ENCODE results near the gene ARL2BP.
"Not testable (repeated sequence)": the region's sequence is repeated elsewhere in the genome, so short reads cannot be mapped to it uniquely, and the experiment has no call there.

The ARL2BP gene

DNA sequence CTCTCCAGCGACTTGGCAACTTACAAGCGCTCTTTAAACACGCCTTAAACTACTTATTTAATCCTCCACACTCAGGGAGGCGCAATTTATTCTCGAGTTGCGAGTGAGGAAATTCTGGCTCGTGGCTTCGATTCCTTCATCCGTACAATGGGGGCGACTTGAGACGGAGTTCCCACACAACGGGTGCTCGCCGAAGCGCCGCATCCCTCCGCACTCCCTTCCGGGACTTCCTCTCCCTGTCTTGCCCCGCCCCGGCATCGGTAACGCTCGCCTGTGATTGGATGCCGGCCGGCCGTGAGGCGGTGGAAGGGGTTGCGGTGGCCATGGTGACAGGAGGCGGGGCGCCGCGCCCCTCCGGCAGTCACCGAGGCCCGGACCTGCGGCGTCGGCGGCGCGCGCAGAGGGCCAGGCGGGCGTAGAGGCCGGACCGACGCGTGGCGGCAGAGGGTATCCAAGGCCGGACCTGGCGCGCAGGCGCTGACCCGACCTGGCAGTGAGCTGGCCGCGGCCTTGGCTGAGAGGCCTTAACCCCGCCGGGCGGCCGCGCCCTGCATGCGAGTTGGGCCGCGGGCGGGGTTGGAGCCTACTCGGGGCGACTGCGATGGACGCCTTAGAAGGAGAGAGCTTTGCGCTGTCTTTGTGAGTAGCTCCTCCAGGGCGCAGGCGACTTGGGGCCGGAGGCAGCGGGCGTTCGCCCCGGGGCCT is at the start of gene ARL2BP:
Gene ARL2BP (plus strand): TSS at position 493 of the 705 bp plus-strand sequence. CDS start 109 bp downstream, at position 602.
- DNase-seq: peak; percentile 93

DNA sequence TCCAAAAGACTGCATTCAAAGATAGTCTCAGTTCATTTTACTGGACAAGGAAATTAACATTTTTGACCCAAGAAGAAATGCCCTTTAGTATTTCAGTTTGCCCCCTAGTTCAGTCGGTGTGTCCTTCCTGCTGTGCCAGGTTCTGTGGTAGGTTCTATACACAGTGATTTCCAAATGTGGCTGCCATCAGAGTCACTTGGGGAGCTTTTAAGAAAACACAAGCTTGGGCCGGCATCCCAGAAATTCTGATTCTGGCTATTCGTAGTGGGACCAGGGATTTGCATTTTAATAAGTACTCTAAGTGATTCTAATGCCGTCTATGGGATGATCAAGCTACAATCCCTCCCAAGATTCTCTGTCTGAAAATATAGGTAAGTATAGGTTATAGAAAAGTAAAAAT is 48.8 kb upstream of the ARL2BP start:
- DNase-seq: no peak

- no peak for DNase-seq
Measured at GRCh38 chr16:57196753-57197152, 48.3 kb upstream of the ARL2BP start.

- not testable (repeated sequence) for DNase-seq
Measured at GRCh38 chr16:57200321-57200720, 44.7 kb upstream of the ARL2BP start.

DNA sequence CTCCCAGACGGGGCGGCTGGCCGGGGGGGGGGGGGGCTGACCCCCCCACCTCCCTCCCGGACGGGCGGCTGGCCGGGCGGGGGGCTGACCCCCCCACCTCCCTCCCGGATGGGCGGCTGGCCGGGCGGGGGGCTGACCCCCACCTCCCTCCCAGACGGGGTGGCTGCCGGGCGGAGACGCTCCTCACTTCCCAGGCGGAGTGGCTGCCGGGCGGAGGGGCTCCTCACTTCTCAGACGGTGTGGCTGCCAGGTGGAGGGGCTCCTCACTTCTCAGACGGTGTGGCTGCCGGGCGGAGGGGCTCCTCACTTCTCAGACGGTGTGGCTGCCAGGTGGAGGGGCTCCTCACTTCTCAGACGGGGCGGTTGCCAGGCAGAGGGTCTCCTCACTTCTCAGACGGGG is 44.1 kb upstream of the ARL2BP start:
- DNase-seq: not testable (repeated sequence)

DNA sequence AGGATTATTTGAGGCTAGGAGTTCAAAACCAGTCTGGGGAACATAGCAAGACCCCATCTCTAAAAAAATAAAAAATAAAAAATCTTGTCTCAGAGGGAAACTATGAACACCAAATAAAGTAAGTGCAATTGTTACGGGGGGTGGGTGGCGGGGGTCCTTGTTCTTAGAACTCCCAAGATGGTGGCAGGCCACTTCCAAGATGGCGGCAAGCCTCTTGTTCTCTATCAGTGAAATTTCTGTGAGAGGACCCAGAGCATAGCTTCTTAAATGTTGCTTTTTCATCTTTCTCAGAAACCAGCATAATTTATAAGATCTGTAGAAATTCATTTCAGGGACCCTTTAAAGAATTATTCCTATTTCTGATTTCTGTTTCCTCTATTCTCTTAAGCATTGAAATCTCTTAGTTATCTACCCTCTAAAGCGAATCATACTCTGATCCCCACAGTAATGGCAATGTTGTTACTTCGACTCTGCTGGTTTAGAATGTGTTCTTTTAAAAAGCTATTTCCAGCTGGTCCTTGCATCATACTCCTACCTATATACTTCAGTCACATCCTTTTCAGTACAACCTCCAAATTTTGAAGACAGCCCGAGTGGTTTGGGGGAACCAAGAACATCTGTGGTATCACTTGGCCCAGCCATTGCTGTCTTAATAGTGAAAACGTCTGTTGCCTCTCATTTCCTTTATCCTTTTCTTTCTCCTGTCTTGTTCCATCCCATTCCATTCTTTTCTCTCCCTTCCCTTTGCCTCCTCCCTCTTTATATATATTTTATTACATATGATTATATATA is 42.8 kb upstream of the ARL2BP start:
- no peak for DNase-seq

GRCh38 chr16:57203451-57203850 is 41.6 kb upstream of the ARL2BP start:
- DNase-seq: no peak

- no peak for DNase-seq
Measured at GRCh38 chr16:57204675-57205074, 40.4 kb upstream of the ARL2BP start.

GRCh38 chr16:57208926-57209325 is 36.1 kb upstream of the ARL2BP start:
- no peak for DNase-seq

DNA sequence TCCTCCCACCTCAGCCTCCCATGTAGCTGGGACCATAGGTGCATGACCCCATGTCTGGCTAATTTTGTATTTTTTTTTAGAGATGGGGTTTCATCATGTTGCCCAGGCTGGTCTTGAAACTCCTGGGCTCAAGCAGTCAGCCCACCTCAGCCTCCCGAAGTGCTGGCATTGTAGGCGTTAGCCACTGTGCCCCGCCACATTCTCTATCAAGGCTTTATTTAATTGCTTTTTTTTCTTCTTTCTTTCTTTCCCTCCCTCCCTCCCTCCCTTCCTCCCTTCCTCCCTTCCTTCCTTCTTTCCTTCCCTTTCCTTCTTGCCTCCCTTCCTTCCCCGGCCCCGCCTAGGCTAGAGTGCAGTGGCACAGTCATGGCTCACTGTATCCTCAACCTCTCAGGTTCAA is 35.3 kb upstream of the ARL2BP start:
- no peak for DNase-seq

- no peak for DNase-seq
Measured at GRCh38 chr16:57213462-57213861, 31.6 kb upstream of the ARL2BP start.

DNA sequence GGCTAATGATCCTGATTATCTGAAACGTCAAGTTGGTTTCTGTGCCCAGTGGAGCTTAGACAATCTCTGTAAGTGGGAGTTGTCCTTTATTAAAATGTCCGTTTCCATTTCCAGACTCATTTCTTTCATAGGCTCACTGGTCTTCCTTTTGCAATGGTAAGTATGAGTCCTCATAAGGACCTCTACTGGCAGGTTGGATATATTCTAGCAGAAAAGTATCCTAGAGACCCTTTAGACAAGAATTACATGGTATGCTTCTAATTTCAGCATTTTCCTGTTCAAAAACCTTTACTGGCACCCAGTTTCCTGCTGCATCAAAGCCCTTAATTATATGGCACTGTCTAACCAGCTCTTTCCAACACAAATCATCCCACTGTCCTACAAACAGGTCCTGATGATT is 28.1 kb upstream of the ARL2BP start:
- no peak for DNase-seq

- DNase-seq: no peak
Measured at GRCh38 chr16:57223057-57223456, 22.0 kb upstream of the ARL2BP start.

DNA sequence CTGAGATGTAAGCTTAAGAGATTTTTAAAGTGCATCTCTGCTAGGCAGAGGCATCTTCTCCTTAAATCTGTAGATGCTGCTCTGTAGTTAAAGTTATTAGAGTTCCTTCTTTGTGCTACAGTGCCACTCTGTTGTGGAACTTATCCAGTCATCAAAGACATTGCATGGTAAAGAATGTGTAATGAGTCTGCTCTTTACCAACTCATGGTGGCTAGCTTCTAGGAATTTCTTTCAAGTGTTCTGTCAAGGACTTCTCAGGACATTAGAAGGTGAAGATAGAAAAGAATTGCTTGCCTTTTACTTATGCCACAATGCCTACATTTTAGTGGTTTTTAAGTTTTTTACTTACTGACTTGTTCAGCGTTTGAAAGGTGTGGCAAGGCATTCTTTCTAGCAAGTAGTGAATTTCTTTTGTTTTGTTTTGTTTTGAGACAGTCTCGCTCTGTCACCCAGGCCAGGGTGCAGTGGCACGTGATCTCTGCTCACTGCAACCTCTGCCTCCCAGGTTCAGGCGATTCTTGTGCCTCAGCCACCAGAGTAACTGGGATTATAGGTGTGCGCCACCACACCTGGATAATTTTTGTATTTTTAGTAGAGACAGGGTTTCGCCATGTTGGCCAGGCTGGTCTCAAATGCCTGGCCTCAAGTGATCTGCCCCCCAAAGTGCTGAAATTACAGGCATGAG is 20.3 kb upstream of the ARL2BP start:
- no peak for DNase-seq

- no peak for DNase-seq
Measured at GRCh38 chr16:57225978-57226377, 19.1 kb upstream of the ARL2BP start.

GRCh38 chr16:57226701-57227621 is 18.1 kb upstream of the ARL2BP start:
- no peak for DNase-seq

DNA sequence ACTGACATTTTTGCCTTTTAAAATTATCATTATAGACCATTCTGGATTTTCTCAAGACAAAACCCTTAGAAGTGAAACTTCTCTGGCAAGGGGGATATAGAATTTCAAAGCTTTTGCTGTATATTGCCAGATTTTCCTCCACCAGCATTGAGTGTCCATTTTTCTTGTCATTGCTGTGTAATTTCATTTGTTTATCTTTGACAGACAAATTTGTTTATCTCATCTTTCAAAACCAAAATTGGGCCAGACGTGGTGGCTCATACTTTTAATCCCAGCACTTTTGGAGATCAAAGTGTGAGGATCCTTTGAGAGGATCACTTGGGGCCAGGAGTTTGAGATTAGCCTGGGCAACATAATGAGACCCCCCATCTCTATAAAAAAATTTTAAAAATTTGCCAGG is 16.0 kb upstream of the ARL2BP start:
- DNase-seq: no peak

GRCh38 chr16:57231821-57232350 is 13.2 kb upstream of the ARL2BP start:
- no peak for DNase-seq

- no peak for DNase-seq
Measured at GRCh38 chr16:57233944-57234706, 10.9 kb upstream of the ARL2BP start.

GRCh38 chr16:57234707-57235092 is 10.4 kb upstream of the ARL2BP start:
- DNase-seq: no peak
